ENCODE data around the gene ATXN2L. TPM values are rescaled to one million over a fixed set of nuclear protein-coding genes. Genes with fewer than 3 reads are reported as not detected.
A peak's percentile ranks its signal among the peaks of the same experiment; 100 is the strongest.

ATXN2L gene
- total and polyA plus RNA-seq, 2 of the 13 experiments (the other 11 are each of a cell fraction or from before 2014, with no cell fraction given): 40.8 to 55.1 TPM

- TF ChIP-seq ZNF501 (CRISPR knock-in tag; IDR thresholded peaks at IDR 0.05): peak; percentile 75; the same call in 1 of the 2 replicates
- TF ChIP-seq BCL3 (CRISPR knock-in tag; IDR thresholded peaks at IDR 0.05): peak; percentile 48; the same call in 1 of the 2 replicates
- no peak for TF ChIP-seq MED1 (CRISPR knock-in tag; IDR thresholded peaks at IDR 0.05)
- TF ChIP-seq MTA3 (CRISPR knock-in tag; IDR thresholded peaks at IDR 0.05): peak; percentile 78; the same call in 1 of the 2 replicates
- TF ChIP-seq ZNF598 (CRISPR knock-in tag; IDR thresholded peaks at IDR 0.05; ENCODE audit: borderline replicate concordance): peak; percentile 70; the same call in 1 of the 2 replicates
- peak; percentile 47; the same call in 1 of the 2 replicates for TF ChIP-seq RAD21 (CRISPR knock-in tag; IDR thresholded peaks at IDR 0.05)
- 0 out of 2 replicates have a peak, but pooled peaks have one; percentile 26 for TF ChIP-seq ZNF230 (CRISPR knock-in tag; IDR thresholded peaks at IDR 0.05)
- 0 out of 2 replicates have a peak, but pooled peaks have one; percentile 87 for TF ChIP-seq ZSCAN31 (CRISPR knock-in tag; IDR thresholded peaks at IDR 0.05; ENCODE audit: low read depth)
- no peak; the same call in 1 of the 2 replicates for TF ChIP-seq JDP2 (CRISPR knock-in tag; IDR thresholded peaks at IDR 0.05; ENCODE audit: borderline replicate concordance)
- peak; percentile 15; the same call in 1 of the 2 replicates for TF ChIP-seq CHD4 (IDR thresholded peaks at IDR 0.05; ENCODE audit: borderline replicate concordance, low read length)
- no peak for TF ChIP-seq NR2F6 (IDR thresholded peaks at IDR 0.05)
- TF ChIP-seq NR2F6 (CRISPR knock-in tag; IDR thresholded peaks at IDR 0.05): no peak
- peak; percentile 30; the same call in 1 of the 2 replicates for TF ChIP-seq ZBTB42 (CRISPR knock-in tag; IDR thresholded peaks at IDR 0.05)
- TF ChIP-seq MTA1 (CRISPR knock-in tag; IDR thresholded peaks at IDR 0.05; ENCODE audit: borderline replicate concordance): peak; percentile 54; the same call in 1 of the 2 replicates
- TF ChIP-seq ELF4 (CRISPR knock-in tag; IDR thresholded peaks at IDR 0.05; ENCODE audit: borderline replicate concordance): peak; percentile 84
- no peak for TF ChIP-seq CBX1 (IDR thresholded peaks at IDR 0.05; ENCODE audit: low read depth)
- no peak for TF ChIP-seq TGIF2 (CRISPR knock-in tag; IDR thresholded peaks at IDR 0.05)
- TF ChIP-seq ASH2L (IDR thresholded peaks at IDR 0.05; ENCODE audit: insufficient read length, low read depth, low read length): peak; percentile 89
- no peak; the same call in 1 of the 2 replicates for TF ChIP-seq SNAI1 (CRISPR knock-in tag; IDR thresholded peaks at IDR 0.05; ENCODE audit: borderline replicate concordance)
- TF ChIP-seq ZBTB3 (CRISPR knock-in tag; IDR thresholded peaks at IDR 0.05; ENCODE audit: borderline replicate concordance, low read depth): peak; percentile 60; the same call in 1 of the 2 replicates
- TF ChIP-seq SALL1 (CRISPR knock-in tag; IDR thresholded peaks at IDR 0.05): no peak; the same call in 1 of the 2 replicates
- no peak for TF ChIP-seq ZNF792 (CRISPR knock-in tag; IDR thresholded peaks at IDR 0.05)
- no peak for TF ChIP-seq DMTF1 (CRISPR knock-in tag; IDR thresholded peaks at IDR 0.05)
- TF ChIP-seq, protein P1, sequence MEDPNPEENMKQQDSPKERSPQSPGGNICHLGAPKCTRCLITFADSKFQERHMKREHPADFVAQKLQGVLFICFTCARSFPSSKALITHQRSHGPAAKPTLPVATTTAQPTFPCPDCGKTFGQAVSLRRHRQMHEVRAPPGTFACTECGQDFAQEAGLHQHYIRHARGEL (CRISPR knock-in tag; IDR thresholded peaks at IDR 0.05): no peak
- no peak for TF ChIP-seq KDM3A (CRISPR knock-in tag; IDR thresholded peaks at IDR 0.05; ENCODE audit: low read depth)
- TF ChIP-seq TARDBP (CRISPR knock-in tag; IDR thresholded peaks at IDR 0.05): no peak
- no peak for TF ChIP-seq KDM6A (CRISPR knock-in tag; IDR thresholded peaks at IDR 0.05; ENCODE audit: low read depth)
- TF ChIP-seq ZNF777 (CRISPR knock-in tag; IDR thresholded peaks at IDR 0.05): no peak; the same call in 1 of the 2 replicates
- no peak for TF ChIP-seq SOX13 (IDR thresholded peaks at IDR 0.05)
- no peak for TF ChIP-seq SOX13 (CRISPR knock-in tag; conservative IDR thresholded peaks at IDR 0.05 in 1 of 2, IDR thresholded peaks at IDR 0.05 in 1 of 2)
Observed at GRCh38 chr16:28823291-28823872, 583 bp downstream of the ATXN2L start (continued).
